Activated T-cell treated with anti-CD3 and anti-CD28 coated beads, Interleukin-2, amount 50 U/mL, for 72 hours (primary cell): ENCODE results near the gene ERAP2. TPM values are rescaled to one million over a fixed set of nuclear protein-coding genes. Genes with fewer than 3 reads are reported as not detected.
"Not testable (repeated sequence)": the region's sequence is repeated elsewhere in the genome, so short reads cannot be mapped to it uniquely, and the experiment has no call there.

Source experiments
- ATAC-seq, 2 donors: fragments of 150-1000 bp; cut with Tn5 transposase; replicated peaks in 1 of 2; 2 replicates each; pipeline ENCODE4 v1.10.0; 2021; ENCODE audit warnings: moderate library complexity in 2 of 2, mild to moderate bottlenecking in 1 of 2
- DNase-seq, 2 donors: peaks; one replicate each; pipeline ENCODE4 v3.0.0; 2021 to 2022; ENCODE audit warnings: mixed read lengths in 1 of 2
- H3K27ac Mint-ChIP-seq: one replicate; pipeline ENCODE4 v1.8.0; 2022; ENCODE audit warnings: mild to moderate bottlenecking, moderate library complexity, mixed read lengths
- H3K27me3 Mint-ChIP-seq: one replicate; pipeline ENCODE4 v1.8.0; 2022; ENCODE audit warnings: low read depth, mixed read lengths
- H3K36me3 Mint-ChIP-seq, 2 donors: one replicate each; pipeline ENCODE4 v1.8.0; 2022; ENCODE audit warnings: mixed read lengths in 2 of 2, mild to moderate bottlenecking in 1 of 2; ENCODE audit not compliant: insufficient read depth in 2 of 2
- H3K4me1 Mint-ChIP-seq: one replicate; pipeline ENCODE4 v1.8.0; 2022; ENCODE audit warnings: low read depth, mixed read lengths
- H3K4me3 Mint-ChIP-seq, 2 donors: one replicate each; pipeline ENCODE4 v1.8.0; 2022; ENCODE audit warnings: mild to moderate bottlenecking in 2 of 2, mixed read lengths in 2 of 2, moderate library complexity in 2 of 2
- H3K9me3 Mint-ChIP-seq, 2 donors: one replicate each; pipeline ENCODE4 v1.8.0; 2022; ENCODE audit warnings: mixed read lengths in 2 of 2
- total RNA-seq, 2 donors: library from RNA; stranded (reverse); gene quantifications; one replicate each; pipeline ENCODE4 v1.2.3, GENCODE V29; 2022

Gene ERAP2
- total RNA-seq, 2 donors from 2014 or later = 92.1 to 133 TPM

DNA sequence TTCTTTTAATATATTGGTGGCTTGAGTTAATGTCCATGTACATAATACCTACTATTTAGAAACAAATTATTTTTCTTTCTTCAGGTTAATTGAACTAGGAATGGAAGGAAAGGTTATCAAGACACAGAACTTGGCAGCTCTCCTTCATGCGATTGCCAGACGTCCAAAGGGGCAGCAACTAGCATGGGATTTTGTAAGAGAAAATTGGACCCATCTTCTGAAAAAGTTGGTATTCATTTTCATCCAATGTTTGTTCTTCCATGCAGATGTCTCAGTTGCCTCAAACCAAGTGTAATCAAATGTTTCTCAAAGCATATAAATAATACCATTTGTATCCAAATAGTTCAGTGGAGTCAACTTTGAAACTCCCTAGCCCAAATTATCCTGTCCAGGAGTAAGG, 36.9 kb downstream of the ERAP2 start:
- H3K9me3 Mint-ChIP-seq = no peaks in the 10 kb centered on the region
- peaks cover 11% of the 10 kb centered on the region for H3K4me1 Mint-ChIP-seq
- no peak overlapping the region for H3K4me3 Mint-ChIP-seq
- H3K36me3 Mint-ChIP-seq = peaks cover 11 to 45% of the 10 kb centered on the region in 2 donors
- no peak for DNase-seq
- no peaks in the 10 kb centered on the region for H3K27me3 Mint-ChIP-seq
- ATAC-seq = no peak
- H3K27ac Mint-ChIP-seq = no peak overlapping the region

- Mint-ChIP-seq H3K27ac (no peak overlapping the region), H3K27me3 (no peaks in the 10 kb centered on the region), H3K36me3 (peaks cover 1 to 23% of the 10 kb centered on the region in 2 donors), H3K9me3 (no peaks in the 10 kb centered on the region), H3K4me3 (peak overlapping the region; percentile 20 to 25), H3K4me1 (peaks cover 69% of the 10 kb centered on the region)
- peak; percentile 89 to 92 for ATAC-seq
- DNase-seq = peak; percentile 31 to 36
These were observed 43.5 kb downstream of the ERAP2 start for GRCh38 chr5:96919754-96920197.

- H3K4me1 Mint-ChIP-seq = peaks cover 69% of the 10 kb centered on the region
- H3K36me3 Mint-ChIP-seq = peaks cover 1 to 19% of the 10 kb centered on the region in 2 donors
- DNase-seq (no peak), ATAC-seq (no peak)
- H3K4me3 Mint-ChIP-seq = peak overlapping the region in 1 of 2 donors; percentile 10
- H3K27ac Mint-ChIP-seq = no peak overlapping the region
- H3K27me3 Mint-ChIP-seq = no peaks in the 10 kb centered on the region
- no peaks in the 10 kb centered on the region for H3K9me3 Mint-ChIP-seq
These were observed 44.5 kb downstream of the ERAP2 start for GRCh38 chr5:96920744-96921355.

- H3K36me3 Mint-ChIP-seq = peaks cover 0 to 5% of the 10 kb centered on the region in 2 donors
- H3K9me3 Mint-ChIP-seq = no peaks in the 10 kb centered on the region
- H3K27me3 Mint-ChIP-seq = no peaks in the 10 kb centered on the region
- DNase-seq (no peak), ATAC-seq (no peak)
- H3K27ac Mint-ChIP-seq = peak overlapping the region; percentile 19
- peaks cover 69% of the 10 kb centered on the region for H3K4me1 Mint-ChIP-seq
- peak overlapping the region; percentile 41 to 46 for H3K4me3 Mint-ChIP-seq
These were observed 46.4 kb downstream of the ERAP2 start for GRCh38 chr5:96922499-96923244.

GRCh38 chr5:96924016-96924443, 47.7 kb downstream of the ERAP2 start:
- ATAC-seq = peak; percentile 62 to 66
- no peaks in the 10 kb centered on the region for H3K9me3 Mint-ChIP-seq
- DNase-seq = peak in 1 of 2 donors; percentile 27
- no peaks in the 10 kb centered on the region for H3K27me3 Mint-ChIP-seq
- H3K4me1 Mint-ChIP-seq = peaks cover 69% of the 10 kb centered on the region
- peak overlapping the region; percentile 82 for H3K27ac Mint-ChIP-seq
- peak overlapping the region; percentile 8 to 43 for H3K4me3 Mint-ChIP-seq
- H3K36me3 Mint-ChIP-seq = peaks cover 0 to 3% of the 10 kb centered on the region in 2 donors

- no peaks in the 10 kb centered on the region for H3K27me3 Mint-ChIP-seq
- H3K36me3 Mint-ChIP-seq = no peaks in the 10 kb centered on the region
- H3K9me3 Mint-ChIP-seq = no peaks in the 10 kb centered on the region
- H3K4me1 Mint-ChIP-seq = peaks cover 56% of the 10 kb centered on the region
- DNase-seq (no peak), ATAC-seq (no peak)
- H3K4me3 Mint-ChIP-seq = no peak overlapping the region
- no peak overlapping the region for H3K27ac Mint-ChIP-seq
These were observed 50.0 kb downstream of the ERAP2 start for GRCh38 chr5:96926276-96926675.

DNA sequence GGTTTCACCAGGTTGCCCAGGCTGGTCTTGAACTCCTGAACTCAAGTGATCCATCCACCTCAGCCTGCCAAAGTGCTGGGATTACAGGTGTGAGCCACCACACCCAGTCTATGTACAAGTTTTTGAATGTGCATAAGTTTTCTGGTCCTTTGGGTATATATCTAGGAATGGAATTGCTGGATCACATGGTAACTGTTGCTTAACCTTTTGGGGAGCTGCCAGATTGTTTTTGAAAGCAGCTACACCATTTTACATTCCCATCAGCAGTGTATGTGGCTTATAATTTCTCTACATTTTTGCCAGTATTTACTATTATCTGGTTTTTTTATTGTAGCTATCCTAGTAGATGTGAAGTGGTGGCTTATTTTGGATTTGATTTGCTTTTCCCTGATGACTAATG, 50.7 kb downstream of the ERAP2 start:
- DNase-seq (no peak), ATAC-seq (no peak)
- Mint-ChIP-seq H3K4me3 (no peak overlapping the region), H3K27ac (no peak overlapping the region), H3K4me1 (peaks cover 56% of the 10 kb centered on the region), H3K27me3 (no peaks in the 10 kb centered on the region), H3K9me3 (no peaks in the 10 kb centered on the region), H3K36me3 (no peaks in the 10 kb centered on the region)

DNA sequence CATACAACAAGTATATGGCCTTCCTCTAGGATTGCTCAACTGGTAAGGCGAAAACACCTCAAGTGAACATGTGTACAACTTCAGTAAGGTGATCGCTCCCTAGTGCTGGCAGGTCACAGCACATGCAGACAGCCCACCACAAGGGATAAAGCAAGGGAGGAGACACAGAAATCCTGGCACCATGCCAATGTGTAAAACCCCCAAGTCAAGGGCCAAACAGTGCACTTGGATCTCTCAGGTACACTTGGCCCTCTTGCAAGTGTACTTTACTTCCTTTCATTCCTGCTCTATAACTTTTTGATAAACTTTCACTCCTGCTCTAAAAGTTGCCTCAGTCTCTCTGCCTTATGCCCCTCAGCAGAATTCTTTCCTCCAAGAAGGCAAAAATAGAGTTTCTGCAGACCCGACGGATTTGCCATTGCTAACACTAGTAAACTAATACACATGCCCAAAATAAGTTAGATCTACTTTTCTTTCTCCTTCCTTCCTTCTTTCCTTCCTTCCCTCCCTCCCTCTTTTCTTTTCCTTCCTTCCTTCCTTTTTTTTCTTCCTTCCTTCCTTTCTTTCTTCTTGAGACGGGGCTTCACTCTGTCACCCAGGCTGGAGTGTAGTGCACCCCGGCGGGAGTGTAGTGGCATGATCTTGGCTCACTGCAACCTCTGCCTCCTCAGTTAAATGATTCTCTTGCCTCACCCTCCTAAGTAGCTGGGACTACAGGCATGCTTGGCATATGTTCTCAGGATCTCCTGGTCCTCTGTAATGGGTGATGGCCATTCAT, 52.8 kb downstream of the ERAP2 start:
- no peaks in the 10 kb centered on the region for H3K9me3 Mint-ChIP-seq
- no peak overlapping the region for H3K27ac Mint-ChIP-seq
- no peak overlapping the region for H3K4me3 Mint-ChIP-seq
- H3K36me3 Mint-ChIP-seq = no peaks in the 10 kb centered on the region
- ATAC-seq (no peak), DNase-seq (no peak)
- H3K4me1 Mint-ChIP-seq = peaks cover 56% of the 10 kb centered on the region
- H3K27me3 Mint-ChIP-seq = no peaks in the 10 kb centered on the region

- no peak overlapping the region for H3K4me3 Mint-ChIP-seq
- no peak for DNase-seq
- ATAC-seq = no peak
- peaks cover 56% of the 10 kb centered on the region for H3K4me1 Mint-ChIP-seq
- no peak overlapping the region for H3K27ac Mint-ChIP-seq
- H3K36me3 Mint-ChIP-seq = peaks cover 0 to 3% of the 10 kb centered on the region in 2 donors
- no peaks in the 10 kb centered on the region for H3K27me3 Mint-ChIP-seq
- H3K9me3 Mint-ChIP-seq = no peaks in the 10 kb centered on the region
These were observed 53.8 kb downstream of the ERAP2 start for GRCh38 chr5:96930058-96930457.

DNA sequence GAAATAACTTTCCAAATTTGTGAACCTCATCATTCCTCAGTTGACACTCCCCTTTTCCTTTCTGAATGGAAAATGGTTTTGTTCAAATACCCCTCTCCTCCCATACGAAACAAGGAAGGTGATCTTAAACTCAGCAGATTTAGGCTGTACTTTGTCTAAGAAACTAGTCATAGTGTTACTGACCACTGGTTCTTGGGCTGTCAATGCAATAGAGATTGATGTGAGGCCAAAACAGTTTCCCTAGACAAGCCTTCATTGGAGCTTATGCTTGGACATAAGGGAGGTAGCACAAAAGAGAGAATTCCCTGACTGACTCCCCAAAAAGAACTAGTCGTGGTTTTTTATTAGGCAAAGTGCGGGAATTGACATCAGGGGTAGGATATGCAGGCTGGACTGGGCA, 54.3 kb downstream of the ERAP2 start:
- Mint-ChIP-seq H3K4me3 (no peak overlapping the region), H3K9me3 (no peaks in the 10 kb centered on the region), H3K27me3 (no peaks in the 10 kb centered on the region), H3K27ac (no peak overlapping the region), H3K4me1 (peaks cover 56% of the 10 kb centered on the region), H3K36me3 (peaks cover 0 to 3% of the 10 kb centered on the region in 2 donors)
- DNase-seq = no peak
- no peak for ATAC-seq

- not testable (repeated sequence) for H3K27ac Mint-ChIP-seq, H3K27me3 Mint-ChIP-seq, H3K36me3 Mint-ChIP-seq, ATAC-seq, DNase-seq, H3K9me3 Mint-ChIP-seq
- Mint-ChIP-seq H3K4me3 (peak overlapping the region in 1 of 2 donors; percentile 93), H3K4me1 (peaks cover 56% of the 10 kb centered on the region)
These were observed 54.7 kb downstream of the ERAP2 start for GRCh38 chr5:96931037-96931436.

DNA sequence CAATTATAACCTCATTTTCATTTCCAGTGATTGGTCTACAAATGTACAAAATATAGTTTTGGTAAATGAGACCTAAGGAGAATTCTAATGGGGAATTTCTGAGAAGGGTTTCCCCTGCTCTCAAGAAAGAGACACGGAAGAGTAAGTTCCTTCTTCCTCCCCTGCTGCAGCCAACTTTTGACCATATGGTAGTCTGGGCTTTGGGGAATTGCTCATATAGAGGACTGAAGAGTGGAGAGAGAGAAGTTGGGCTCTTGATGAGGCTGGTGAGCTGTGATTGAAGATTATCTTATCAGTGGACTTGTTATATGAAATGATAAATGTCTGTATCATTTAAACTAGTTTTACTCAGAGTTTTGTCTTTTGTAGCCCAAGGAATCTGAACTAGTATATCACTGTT, 55.3 kb downstream of the ERAP2 start:
- Mint-ChIP-seq H3K4me3 (peak overlapping the region; percentile 93 to 99), H3K36me3 (peaks cover 2 to 4% of the 10 kb centered on the region in 2 donors), H3K4me1 (peaks cover 51% of the 10 kb centered on the region), H3K27ac (no peak overlapping the region), H3K27me3 (no peaks in the 10 kb centered on the region), H3K9me3 (no peaks in the 10 kb centered on the region)
- ATAC-seq = no peak
- DNase-seq = no peak

- Mint-ChIP-seq H3K36me3 (peaks cover 2 to 5% of the 10 kb centered on the region in 2 donors), H3K4me1 (peaks cover 51% of the 10 kb centered on the region), H3K27me3 (no peaks in the 10 kb centered on the region), H3K27ac (no peak overlapping the region), H3K9me3 (no peaks in the 10 kb centered on the region), H3K4me3 (peak overlapping the region; percentile 93 to 99)
- ATAC-seq (no peak), DNase-seq (no peak)
These were observed 55.7 kb downstream of the ERAP2 start for GRCh38 chr5:96932026-96932425.
